K562 (cell line): ENCODE data around the gene STUB1. TPM values are rescaled to one million over a fixed set of nuclear protein-coding genes. Genes with fewer than 3 reads are reported as not detected.
A peak's percentile ranks its signal among the peaks of the same experiment; 100 is the strongest.

Experiments
- ATAC-seq: fragments of 200-7000 bp; cut with Tn5 transposase; 3 replicates; pipeline ENCODE4 v1.9.1; 2020; ENCODE audit warnings: moderate library complexity
- BruUV-seq: library from RNA; stranded (reverse); fragments of 400-500 nt; replicated peaks from 2 replicates; lab custom pipeline; 2021; lab: Mats Ljungman, UMichigan
- CTCF ChIA-PET: fragments of 300-600 bp; formaldehyde crosslinking; extraction: SDS; loops from one replicate; lab custom pipeline; 2021; ENCODE audit warnings: low intra/inter-chr PET ratio; lab: Yijun Ruan, JAX
- POLR2A ChIA-PET: fragments of 300-600, 350-650 bp; sonication (Branson Sonifier 250); formaldehyde crosslinking; extraction: SDS; loops from one replicate; lab custom pipeline; 2021; ENCODE audit warnings: antibody characterized with exemption, inconsistent platforms; lab: Yijun Ruan, JAX
- DNase-seq, 4 experiments: peaks; one replicate each; pipeline versions ENCODE4 v3.0.0 to v3.0.0-alpha.2; 2011 to 2018; ENCODE audit warnings: low spot score in 3 of 4, mixed read lengths in 3 of 4; ENCODE audit errors: extremely low read depth in 1 of 4
- FAIRE-seq: peaks from 2 replicates; lab custom pipeline; 2011; peaks lifted over from hg19 to GRCh38; lab: Jason Lieb, UNC
- H2AFZ ChIP-seq: 2 replicates; pipeline ENCODE4 v1.6.0; 2011; ENCODE audit warnings: low read depth, low read length, control low read depth, inconsistent platforms
- H3K27ac ChIP-seq: fragments of 200-600 bp; 3 replicates; pipeline ENCODE4 v1.8.0; 2011; ENCODE audit warnings: low read depth, mild to moderate bottlenecking, control low read depth, inconsistent platforms, low read length, moderate library complexity, mixed read lengths; ENCODE audit errors: extremely low read depth
- H3K27me3 ChIP-seq, 2 experiments: fragments of 300-600 bp in 1 of 2; 2 replicates in 1 of 2; 3 replicates in 1 of 2; pipeline versions ENCODE4 v1.6.0 to v1.8.0; 2011; ENCODE audit warnings: inconsistent platforms in 2 of 2, low read length in 2 of 2, mild to moderate bottlenecking in 1 of 2, mixed read lengths in 1 of 2, moderate library complexity in 1 of 2; ENCODE audit not compliant: control insufficient read depth in 2 of 2, insufficient read depth in 2 of 2
- H3K36me3 ChIP-seq: fragments of 300-600 bp; 3 replicates; pipeline ENCODE4 v1.8.0; 2011; ENCODE audit warnings: mild to moderate bottlenecking, low read length, inconsistent platforms; ENCODE audit not compliant: control insufficient read depth, insufficient read depth
- H3K4me1 ChIP-seq, 2 experiments: fragments of 200-600 bp in 1 of 2; replicated peaks in 1 of 2; 2 replicates in 1 of 2; 3 replicates in 1 of 2; pipeline versions ENCODE4 v1.5.1 to v1.8.0; 2011; ENCODE audit warnings: inconsistent platforms in 2 of 2, low read length in 2 of 2, mild to moderate bottlenecking in 1 of 2, mixed read lengths in 1 of 2, moderate library complexity in 1 of 2; ENCODE audit not compliant: control insufficient read depth in 2 of 2, insufficient read depth in 2 of 2
- H3K4me2 ChIP-seq: 2 replicates; pipeline ENCODE4 v1.6.1; 2011; ENCODE audit warnings: low read length, control low read depth, inconsistent platforms, mixed read lengths; ENCODE audit not compliant: insufficient read depth
- H3K4me3 ChIP-seq: fragments of 200-600 bp; sonication (generic), shearing (Covaris generic); 2 replicates; pipeline ENCODE4 v1.5.1; 2016; ENCODE audit warnings: control low read depth, inconsistent platforms
- H3K79me2 ChIP-seq: fragments of 200-600 bp; 3 replicates; pipeline ENCODE4 v1.8.0; 2011; ENCODE audit warnings: low read length, inconsistent platforms; ENCODE audit not compliant: control insufficient read depth, insufficient read depth
- H3K9ac ChIP-seq, 2 experiments: 2 replicates each; pipeline versions ENCODE4 v1.6.0 to v1.6.1; 2011; ENCODE audit warnings: low read depth in 2 of 2, low read length in 2 of 2, control low read depth in 1 of 2, inconsistent platforms in 1 of 2, mild to moderate bottlenecking in 1 of 2, mixed read lengths in 1 of 2; ENCODE audit not compliant: insufficient read depth in 1 of 2
- H3K9me1 ChIP-seq: one replicate; pipeline ENCODE4 v1.6.0; 2011; ENCODE audit warnings: inconsistent platforms, mild to moderate bottlenecking, low read length, moderate library complexity; ENCODE audit not compliant: control insufficient read depth, insufficient read depth
- H3K9me3 ChIP-seq: replicated peaks from 2 replicates; pipeline ENCODE4 v1.5.1; 2011; ENCODE audit warnings: low read depth, low read length, inconsistent platforms; ENCODE audit not compliant: control insufficient read depth, insufficient read depth
- H4K20me1 ChIP-seq: replicated peaks from 2 replicates; pipeline ENCODE4 v1.6.1; 2011; ENCODE audit warnings: low read length, inconsistent platforms, mixed read lengths; ENCODE audit not compliant: control insufficient read depth, insufficient read depth
- CHD7 ChIP-seq: fragments of 200-600 bp; sonication (generic); IDR thresholded peaks from one replicate; pipeline ENCODE4 v1.6.1; 2012; ENCODE audit warnings: mild to moderate bottlenecking, low read depth, low read length, inconsistent platforms
- HINFP ChIP-seq: fragments of 450-650 bp; conservative IDR thresholded peaks from 2 replicates; pipeline ENCODE4 v1.6.1; 2016; ENCODE audit warnings: missing genetic modification characterization, low read depth, mild to moderate bottlenecking, control low read depth, missing compliant biosample characterization
- POLR2A ChIP-seq: fragments of 450-650 bp; conservative IDR thresholded peaks from 2 replicates; pipeline ENCODE4 v1.6.1; 2016
- RBM22 ChIP-seq: fragments of 200-400 bp; formaldehyde crosslinking; IDR thresholded peaks from 2 replicates; pipeline ENCODE4 v1.6.1; 2018; ENCODE audit warnings: low read length, low read depth; ENCODE audit not compliant: poor library complexity, severe bottlenecking
- SLC30A9 ChIP-seq: fragments of 250-450 bp; sonication (Bioruptor Pico); IDR thresholded peaks from 2 replicates; pipeline ENCODE4 v1.8.0; 2022; ENCODE audit warnings: mild to moderate bottlenecking, moderate library complexity
- SNRNP70 ChIP-seq: fragments of 200-400 bp; formaldehyde crosslinking; optimal IDR thresholded peaks from 2 replicates; pipeline ENCODE3; 2017; ENCODE audit warnings: low read depth, low read length
- WGBS: fragments of 100-300 bp; shearing (Covaris generic); methylation state at CpG from one replicate; pipeline ENCODE4 v1.1.6; 2016; ENCODE audit warnings: low coverage, mixed read lengths; ENCODE audit not compliant: insufficient coverage; ENCODE audit errors: missing lambda C conversion rate; 5-methylcytosine and 5-hydroxymethylcytosine counted together
- in situ Hi-C: fragments of 300-500 bp; cut with MboI; formaldehyde crosslinking; loops from 4 replicates; pipeline ENCODE4 v1.15.0; 2018; ENCODE audit warnings: inconsistent platforms, mixed read lengths
- intact Hi-C: fragments of 100-400 bp; cut with micrococcal nuclease; formaldehyde crosslinking; loops from 2 replicates; pipeline ENCODE4 v1.14.2; 2022
- polyA plus RNA-seq, 8 experiments: library from polyadenylated mRNA; depleted of rRNA in 4 of 8; stranded (reverse) in 5 of 8; unstranded in 3 of 8; fragments of >200 nt; fragmentation: Nextera tagmentation in 2 of 8; fragmentation: Illumina TruSeq in 1 of 8; extraction: Ambion mirVana in 2 of 8; extraction: Trizol in 1 of 8; gene quantifications; 2 replicates each; pipeline versions ENCODE4 v1.2.1 to v1.2.3, GENCODE V29; 2011 to 2014; ENCODE audit warnings: inconsistent platforms in 1 of 8, missing spikeins in 1 of 8
- total RNA-seq, 7 experiments: library from RNA; depleted of rRNA in 6 of 7; stranded (reverse); fragments of >200 nt in 6 of 7; fragmentation: Illumina TruSeq in 2 of 7; extraction: Trizol in 2 of 7; gene quantifications; 2 replicates each; pipeline versions ENCODE4 v1.2.1 to v1.2.3, GENCODE V29; 2011 to 2021; ENCODE audit warnings: low replicate concordance in 1 of 7

The STUB1 gene
- total and polyA plus RNA-seq, 9 of the 15 experiments (the other 6 are each of a cell fraction or from before 2014, with no cell fraction given): 10.6 to 251 (median 152) TPM

DNA sequence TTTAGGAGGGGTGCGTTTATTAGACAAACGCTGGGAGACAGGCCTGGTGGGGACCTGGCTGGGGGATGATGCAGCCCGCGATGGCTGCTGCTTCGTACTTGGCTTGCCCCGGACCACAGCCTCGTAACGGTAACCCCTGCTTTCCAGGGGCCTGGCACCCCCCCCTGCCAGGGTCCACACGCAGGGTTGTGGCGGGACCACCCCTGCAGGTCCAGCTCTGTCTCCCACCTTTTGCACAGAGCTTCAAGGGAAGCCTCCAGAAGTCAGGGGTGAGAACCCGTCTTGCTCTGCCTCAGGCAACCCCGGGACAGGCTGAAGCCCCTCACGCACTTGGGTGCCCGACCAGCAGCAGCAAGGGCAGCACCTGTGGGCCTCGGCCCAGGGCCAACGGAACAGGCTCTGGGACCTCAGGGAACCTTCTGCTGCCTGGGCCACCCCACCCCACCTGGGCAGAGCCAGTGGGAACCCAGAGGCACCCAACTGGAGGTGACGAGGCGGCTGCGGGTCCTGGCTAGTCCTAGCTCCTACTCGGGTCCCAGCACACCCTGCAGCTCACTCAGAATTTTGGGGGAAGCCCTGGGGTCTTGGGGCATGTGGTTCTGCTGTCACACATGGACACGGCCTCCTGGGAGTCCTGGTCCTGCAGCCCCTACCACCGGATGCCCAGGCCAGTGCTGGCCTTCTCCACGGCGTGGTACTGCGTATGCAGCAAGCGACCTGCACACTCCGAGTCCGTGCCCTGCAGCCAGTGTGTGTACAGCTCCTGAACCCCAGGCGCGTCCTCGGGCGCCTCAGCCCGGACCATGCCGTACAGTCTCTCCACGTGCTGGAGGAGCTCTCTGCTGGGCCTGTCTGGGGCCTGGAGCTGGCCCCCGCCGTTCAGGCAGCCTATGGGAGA, 49.8 kb downstream of the STUB1 start:
- FAIRE-seq (no peak), DNase-seq (no peak), ATAC-seq (no peak)
- Histone ChIP-seq H3K79me2 (peaks cover 25% of the 10 kb centered on the region), H3K36me3 (peaks cover 55% of the 10 kb centered on the region; the same call in 2 of the 3 replicates), H4K20me1 (no peaks in the 10 kb centered on the region; the same call in 1 of the 2 replicates), H3K4me2 (peak overlapping the region; percentile 97; the same call in 1 of the 2 replicates), H3K4me3 (no peak overlapping the region; the same call in 1 of the 2 replicates), H2AFZ (no peak overlapping the region), H3K9me3 (no peaks in the 10 kb centered on the region), H3K27me3 (no peaks in the 10 kb centered on the region), H3K4me1 (peaks cover 10 to 93% of the 10 kb centered on the region in 2 experiments; a peak in 4 of 5 replicates), H3K9ac (peak overlapping the region; percentile 48 to 96; a peak in 3 of 4 replicates), H3K9me1 (no peaks in the 10 kb centered on the region), H3K27ac (no peak overlapping the region; the same call in 2 of the 3 replicates)
- POLR2A ChIA-PET: interaction anchor here (0.5 to 2.0 kb wide), 9 partner anchors 10 to 83 kb away, joined by 3 to 16 read pairs (median 4); partner anchors contain the start of genes ANTKMT, CIAO3 and MSLN
- WGBS: 87% methylated on average over 28 of the region's 37 CpGs
- CTCF ChIA-PET: no interaction called here
- no TSS peak for BruUV-seq
- intact Hi-C loops (loop anchor here (2.0 kb wide), 1 partner anchor 15 kb away; the partner anchor contains the start of gene METRN), in situ Hi-C loops (no loop called here)
- TF ChIP-seq SLC30A9 (no peak), RBM22 (peak; percentile 57), HINFP (tag) (no peak), CHD7 (no peak), POLR2A (peak; percentile 51), SNRNP70 (peak; percentile 2)
